ENCODE data around the gene ADAM12.

DNA sequence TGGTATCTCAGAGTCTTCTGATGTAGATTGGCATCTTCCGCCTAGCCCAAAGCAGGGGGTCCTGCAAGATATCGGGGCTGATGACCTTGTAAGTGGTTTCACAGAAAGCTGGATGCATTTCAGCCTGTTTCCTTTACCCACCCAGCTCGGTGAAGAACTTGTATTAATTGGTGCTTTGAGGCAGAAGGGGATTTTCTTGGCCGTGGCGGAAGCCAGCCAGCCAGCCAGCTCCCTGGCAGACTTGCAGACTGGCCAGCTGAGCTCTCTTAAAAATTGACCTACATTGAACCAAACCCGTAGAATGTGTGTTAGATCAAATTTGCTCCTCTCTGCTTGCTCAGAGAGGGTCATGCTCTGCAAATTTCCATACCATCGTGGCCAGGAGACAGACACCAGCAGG, 218.4 kb downstream of the ADAM12 start:
- TF ChIP-seq, protein P1, sequence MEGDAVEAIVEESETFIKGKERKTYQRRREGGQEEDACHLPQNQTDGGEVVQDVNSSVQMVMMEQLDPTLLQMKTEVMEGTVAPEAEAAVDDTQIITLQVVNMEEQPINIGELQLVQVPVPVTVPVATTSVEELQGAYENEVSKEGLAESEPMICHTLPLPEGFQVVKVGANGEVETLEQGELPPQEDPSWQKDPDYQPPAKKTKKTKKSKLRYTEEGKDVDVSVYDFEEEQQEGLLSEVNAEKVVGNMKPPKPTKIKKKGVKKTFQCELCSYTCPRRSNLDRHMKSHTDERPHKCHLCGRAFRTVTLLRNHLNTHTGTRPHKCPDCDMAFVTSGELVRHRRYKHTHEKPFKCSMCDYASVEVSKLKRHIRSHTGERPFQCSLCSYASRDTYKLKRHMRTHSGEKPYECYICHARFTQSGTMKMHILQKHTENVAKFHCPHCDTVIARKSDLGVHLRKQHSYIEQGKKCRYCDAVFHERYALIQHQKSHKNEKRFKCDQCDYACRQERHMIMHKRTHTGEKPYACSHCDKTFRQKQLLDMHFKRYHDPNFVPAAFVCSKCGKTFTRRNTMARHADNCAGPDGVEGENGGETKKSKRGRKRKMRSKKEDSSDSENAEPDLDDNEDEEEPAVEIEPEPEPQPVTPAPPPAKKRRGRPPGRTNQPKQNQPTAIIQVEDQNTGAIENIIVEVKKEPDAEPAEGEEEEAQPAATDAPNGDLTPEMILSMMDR (conservative IDR thresholded peaks at IDR 0.05 in 1 of 2, IDR thresholded peaks at IDR 0.05 in 1 of 2; ENCODE audit: low read depth in 1 of 2, low read length in 2 of 2): no peak
- no peak for TF ChIP-seq EZH2 (IDR thresholded peaks at IDR 0.05; ENCODE audit: low read length, missing control alignments)

All from fibroblast of lung (primary cell).